Heart left ventricle (tissue), 16 donors: Measurements from ENCODE around the gene ISL2. TPM values are rescaled to one million over a fixed set of nuclear protein-coding genes. Genes with fewer than 3 reads are reported as not detected.

Experiments used
- ATAC-seq, 4 donors: fragments of 200-7000 bp; cut with Tn5 transposase; one replicate each; pipeline ENCODE4 v1.9.1; 2020 to 2022; ENCODE audit warnings: moderate library complexity in 4 of 4, mild to moderate bottlenecking in 3 of 4, moderate number of reproducible peaks in 1 of 4
- DNase-seq, 5 donors: peaks; one replicate each; pipeline ENCODE4 v3.0.0-alpha.2; 2020
- H3K27ac ChIP-seq, 12 donors: fragments of 200-600 bp; sonication (generic) in 4 of 12; one replicate each; pipeline versions ENCODE4 v1.5.0 to v1.8.0; 2016 to 2022; ENCODE audit warnings: mild to moderate bottlenecking in 2 of 12
- H3K27me3 ChIP-seq, 9 donors: fragments of 200-600 bp; sonication (generic) in 2 of 9; one replicate each; pipeline versions ENCODE4 v1.5.1 to v1.8.0; 2016 to 2022; ENCODE audit warnings: mild to moderate bottlenecking in 3 of 9
- H3K36me3 ChIP-seq, 9 donors: fragments of 200-600 bp; sonication (generic) in 2 of 9; one replicate each; pipeline versions ENCODE4 v1.5.0 to v1.8.0; 2018 to 2022; ENCODE audit warnings: mild to moderate bottlenecking in 2 of 9
- H3K4me1 ChIP-seq, 12 donors: fragments of 200-600 bp; sonication (generic) in 4 of 12; one replicate each; pipeline versions ENCODE4 v1.5.0 to v1.8.0; 2016 to 2022; ENCODE audit warnings: mild to moderate bottlenecking in 3 of 12
- H3K4me3 ChIP-seq, 12 donors: fragments of 200-600 bp; sonication (generic) in 4 of 12; one replicate each; pipeline versions ENCODE4 v1.5.0 to v1.8.0; 2017 to 2022; ENCODE audit warnings: mild to moderate bottlenecking in 9 of 12, moderate library complexity in 4 of 12
- H3K9me3 ChIP-seq, 12 donors: fragments of 200-600 bp; sonication (generic) in 4 of 12; one replicate each; pipeline versions ENCODE4 v1.5.0 to v1.8.0; 2016 to 2022; ENCODE audit warnings: mild to moderate bottlenecking in 1 of 12
- POLR2A ChIP-seq, 2 donors: fragments of 450-650 bp; IDR thresholded peaks; one replicate each; pipeline ENCODE4 v1.6.1; 2017; ENCODE audit warnings: antibody characterized with exemption in 2 of 2, mild to moderate bottlenecking in 2 of 2, moderate library complexity in 2 of 2
- WGBS, 4 donors: extraction: QIAGEN DNeasy Blood & Tissue Kit in 2 of 4; methylation state at CpG; one replicate each; pipeline versions ENCODE4 v1.1.5 to v1.1.7; 2013 to 2018; 5-methylcytosine and 5-hydroxymethylcytosine counted together
- intact Hi-C, 10 donors: fragments of 100-400 bp; cut with DNase I; formaldehyde crosslinking; loops; one replicate each; pipeline versions ENCODE4 v1.11.1 to v1.14.2; 2022
- polyA plus RNA-seq, 2 donors: library from polyadenylated mRNA; stranded (reverse); fragments of 200-250 nt; gene quantifications; one replicate each; pipeline ENCODE4 v1.2.3, GENCODE V29; 2013
- total RNA-seq, 9 donors: library from RNA; depleted of rRNA in 2 of 9; stranded (reverse); fragments of >200 nt in 2 of 9; fragmentation: NEBNext Ultra II Directional in 3 of 9; extraction: Animal tissue kit (Norgen Biotek cat#: 25700) in 3 of 9; gene quantifications; one replicate each; pipeline versions ENCODE4 v1.1.0 to v1.2.4, GENCODE V29; 2016 to 2023
- TF ChIP-seq, protein P1 (sequence below), 12 donors: fragments of 200-600 bp; sonication (generic) in 4 of 12; IDR thresholded peaks; one replicate each; pipeline versions ENCODE4 v1.5.0 to v1.8.0; 2018 to 2022; ENCODE audit warnings: antibody characterized with exemption in 12 of 12, mild to moderate bottlenecking in 5 of 12
- donor health status: ischemic (EF 13 %, LVEDD 7.1; RV severe dilation, severe dysfunction).
- donor health status: healthy with polysubstance abuse.
- donor health status: DM: no; HTN: yes; CAD: no.
- donor health status: DM: no; HTN: no; CAD: no.
- donor health status: ischemic (EF 25% LVEDD 6.9; RV normal size, moderate dysfunction).
- donor health status: ischemic (EF 25% LVEDD 5.7; RV mildly dilated, moderate dysfunction).
- donor health status: healthy.
- donor health status: DM: yes; HTN: yes; CAD: no.
- donor health status: ischemic (EF 35%, LVEDD 5.7; RV mildly dilated, moderate dysfunction).
- donor health status: nonischemic (EF 11% LVEDD 7.7; RV severe dilation, severe dysfunction).
- donor health status: DM: yes; HTN: yes; CAD: no.
- donor health status: PGD.
- donor health status: ischemic (EF 29% LVEDD 5.4; RV normal size, mild dysfunction).
- donor health status: nonischemic (EF 23%, LVEDD 6.1; RV moderate dilation, normal function).

ISL2 gene
- total and polyA plus RNA-seq, 11 donors = not detected

DNA sequence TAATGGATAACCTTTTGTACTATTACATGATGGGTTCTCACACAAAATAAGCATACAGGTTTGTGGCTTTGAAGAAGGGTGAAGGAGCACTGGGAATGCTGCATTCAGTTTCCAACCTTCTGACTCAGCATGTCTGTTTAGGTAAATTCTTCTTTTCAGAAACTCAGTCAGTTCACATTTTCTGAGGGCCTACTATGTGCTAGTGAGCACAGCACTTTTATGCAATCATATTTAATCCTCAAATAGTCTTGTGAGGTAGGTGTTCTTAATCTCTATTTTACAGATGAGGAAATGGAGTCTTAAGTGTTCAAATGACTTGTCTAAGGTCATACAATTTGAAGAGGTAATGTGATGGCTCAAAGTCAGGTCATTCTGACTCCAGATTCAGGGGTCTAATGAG is 41.2 kb downstream of the ISL2 start:
- Histone ChIP-seq H3K4me1 (peaks cover 0 to 4% (median 0%) of the 10 kb centered on the region in 12 donors), H3K27ac (no peak overlapping the region), H3K27me3 (no peaks in the 10 kb centered on the region), H3K9me3 (no peaks in the 10 kb centered on the region), H3K4me3 (no peak overlapping the region), H3K36me3 (peaks cover 0 to 39% (median 11%) of the 10 kb centered on the region in 9 donors)
- TF ChIP-seq, protein P1, sequence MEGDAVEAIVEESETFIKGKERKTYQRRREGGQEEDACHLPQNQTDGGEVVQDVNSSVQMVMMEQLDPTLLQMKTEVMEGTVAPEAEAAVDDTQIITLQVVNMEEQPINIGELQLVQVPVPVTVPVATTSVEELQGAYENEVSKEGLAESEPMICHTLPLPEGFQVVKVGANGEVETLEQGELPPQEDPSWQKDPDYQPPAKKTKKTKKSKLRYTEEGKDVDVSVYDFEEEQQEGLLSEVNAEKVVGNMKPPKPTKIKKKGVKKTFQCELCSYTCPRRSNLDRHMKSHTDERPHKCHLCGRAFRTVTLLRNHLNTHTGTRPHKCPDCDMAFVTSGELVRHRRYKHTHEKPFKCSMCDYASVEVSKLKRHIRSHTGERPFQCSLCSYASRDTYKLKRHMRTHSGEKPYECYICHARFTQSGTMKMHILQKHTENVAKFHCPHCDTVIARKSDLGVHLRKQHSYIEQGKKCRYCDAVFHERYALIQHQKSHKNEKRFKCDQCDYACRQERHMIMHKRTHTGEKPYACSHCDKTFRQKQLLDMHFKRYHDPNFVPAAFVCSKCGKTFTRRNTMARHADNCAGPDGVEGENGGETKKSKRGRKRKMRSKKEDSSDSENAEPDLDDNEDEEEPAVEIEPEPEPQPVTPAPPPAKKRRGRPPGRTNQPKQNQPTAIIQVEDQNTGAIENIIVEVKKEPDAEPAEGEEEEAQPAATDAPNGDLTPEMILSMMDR (IDR thresholded peaks at IDR 0.05) = no peak
- no peak for TF ChIP-seq POLR2A (IDR thresholded peaks at IDR 0.05)
- DNase-seq (no peak), ATAC-seq (no peak)
- intact Hi-C loops = no loop called here

DNA sequence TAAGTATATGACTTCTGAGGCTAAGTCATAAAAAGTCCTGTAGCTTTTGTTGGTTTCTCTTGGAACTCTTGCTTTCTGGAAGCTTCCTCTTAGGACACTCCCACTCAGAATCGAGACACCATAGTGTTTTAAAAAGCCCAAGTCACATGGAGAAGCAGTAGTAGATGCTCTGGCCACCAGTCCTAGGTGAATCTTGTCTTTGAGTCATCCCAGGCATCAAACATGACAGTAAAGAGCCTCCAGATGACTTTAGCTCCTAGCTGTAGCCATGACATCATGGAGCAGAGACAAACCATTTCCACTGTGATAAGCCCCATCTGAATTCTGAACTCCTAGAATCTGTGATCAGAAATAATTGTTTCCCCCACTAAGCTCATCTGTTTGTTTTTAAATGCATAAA is 42.1 kb downstream of the ISL2 start:
- ATAC-seq (no peak), DNase-seq (no peak)
- 88 to 97% (median 91%) methylated on average over 1 of the region's 1 CpG for WGBS, 4 donors
- Histone ChIP-seq H3K36me3 (peaks cover 0 to 36% (median 8%) of the 10 kb centered on the region in 9 donors), H3K27me3 (no peaks in the 10 kb centered on the region), H3K4me1 (peaks cover 0 to 4% (median 0%) of the 10 kb centered on the region in 12 donors), H3K9me3 (no peaks in the 10 kb centered on the region), H3K4me3 (no peak overlapping the region), H3K27ac (no peak overlapping the region)
- TF ChIP-seq, protein P1 (IDR thresholded peaks at IDR 0.05) = no peak
- TF ChIP-seq POLR2A (IDR thresholded peaks at IDR 0.05) = no peak
- intact Hi-C loops = no loop called here

DNA sequence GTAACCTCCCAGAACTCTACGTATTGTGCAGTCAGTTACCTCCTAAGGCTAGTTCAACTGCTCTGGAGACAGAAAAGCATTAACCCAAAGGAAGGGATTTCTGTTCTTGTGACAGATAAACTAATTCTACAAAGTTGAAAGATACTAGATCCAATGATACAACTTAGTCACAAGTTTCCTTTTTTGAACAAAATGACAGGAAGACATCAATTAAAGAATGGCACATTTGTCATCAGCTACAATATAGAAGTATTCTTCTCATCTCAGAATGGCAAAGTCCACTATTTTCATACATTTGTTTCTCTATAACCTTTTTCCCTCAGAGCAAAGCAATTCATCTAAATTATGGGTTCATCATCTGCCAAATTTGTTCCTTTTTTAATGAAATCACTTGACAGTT is 43.7 kb downstream of the ISL2 start:
- no peak overlapping the region for H3K4me3 ChIP-seq
- ATAC-seq = no peak
- H3K27ac ChIP-seq = no peak overlapping the region
- H3K36me3 ChIP-seq = peaks cover 0 to 24% (median 8%) of the 10 kb centered on the region in 9 donors
- H3K27me3 ChIP-seq = no peaks in the 10 kb centered on the region
- DNase-seq = no peak
- 97 to 100% (median 99%) methylated on average over 1 of the region's 1 CpG for WGBS, 4 donors
- intact Hi-C loops = no loop called here
- no peaks in the 10 kb centered on the region for H3K9me3 ChIP-seq
- TF ChIP-seq, protein P1 (IDR thresholded peaks at IDR 0.05) = no peak
- TF ChIP-seq POLR2A (IDR thresholded peaks at IDR 0.05) = no peak
- H3K4me1 ChIP-seq = peaks cover 0 to 4% (median 0%) of the 10 kb centered on the region in 12 donors

DNA sequence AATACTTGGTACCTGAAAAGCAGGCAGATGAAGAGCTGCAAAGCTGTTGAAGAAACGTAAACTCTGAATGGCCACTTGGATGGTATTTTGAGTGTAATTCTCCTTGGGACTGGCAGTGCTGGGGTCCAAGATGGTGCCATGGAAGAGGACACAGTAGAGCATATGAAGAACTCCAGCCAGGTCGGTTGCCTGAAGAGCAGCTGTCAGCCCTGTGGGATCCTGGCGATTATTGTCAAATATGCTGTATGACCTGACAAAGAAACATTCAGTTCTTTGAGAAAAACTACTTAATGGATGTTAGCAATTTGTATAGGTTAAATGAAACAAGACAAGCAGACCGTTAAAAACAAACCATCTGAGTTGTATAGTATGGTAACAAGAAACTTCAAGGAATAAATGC is 44.8 kb downstream of the ISL2 start:
- H3K4me1 ChIP-seq = no peaks in the 10 kb centered on the region
- H3K27me3 ChIP-seq = no peaks in the 10 kb centered on the region
- TF ChIP-seq POLR2A (IDR thresholded peaks at IDR 0.05) = no peak
- H3K27ac ChIP-seq = no peak overlapping the region
- H3K4me3 ChIP-seq = no peak overlapping the region
- H3K9me3 ChIP-seq = no peaks in the 10 kb centered on the region
- 95 to 98% (median 98%) methylated on average over 4 of the region's 4 CpGs for WGBS, 4 donors
- ATAC-seq (no peak), DNase-seq (no peak)
- intact Hi-C loops = no loop called here
- H3K36me3 ChIP-seq = peaks cover 0 to 17% (median 3%) of the 10 kb centered on the region in 9 donors

DNA sequence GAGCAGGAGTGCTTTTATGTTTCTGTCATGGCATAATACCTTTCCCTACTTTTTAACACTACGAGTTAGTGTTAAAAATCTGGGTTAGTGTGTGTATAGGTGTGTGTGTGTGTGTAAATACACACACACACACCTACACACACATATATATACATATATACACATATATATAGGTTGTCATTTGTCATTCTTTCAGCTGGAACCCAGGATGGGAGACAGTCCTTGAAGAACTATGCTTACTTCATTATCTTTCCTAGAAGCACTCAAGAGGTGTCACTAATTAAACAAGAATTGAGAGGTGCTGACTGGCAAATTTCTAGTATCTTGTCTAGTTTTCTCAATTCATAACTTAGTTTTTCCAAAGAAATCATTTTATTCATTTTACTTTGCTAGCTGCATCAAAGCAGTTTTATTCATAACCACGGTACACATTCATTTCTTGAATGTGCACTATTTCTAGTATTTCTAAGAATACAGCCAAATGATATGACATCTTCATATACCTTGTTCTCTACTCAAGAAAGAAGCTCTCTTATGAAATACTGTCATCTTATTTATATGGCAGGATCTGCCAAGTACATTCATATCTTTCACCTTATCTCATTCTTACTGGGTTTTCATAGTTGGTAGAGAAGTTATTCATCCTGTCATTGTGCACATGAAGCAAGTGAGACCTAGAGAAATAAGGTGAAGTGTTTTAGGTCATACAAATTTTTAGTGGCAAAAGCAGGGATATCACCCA is 46.6 kb downstream of the ISL2 start:
- no peak overlapping the region for H3K4me3 ChIP-seq
- no peak for DNase-seq
- no peaks in the 10 kb centered on the region for H3K27me3 ChIP-seq
- no peak overlapping the region for H3K27ac ChIP-seq
- intact Hi-C loops = no loop called here
- peaks cover 0 to 17% (median 3%) of the 10 kb centered on the region in 9 donors for H3K36me3 ChIP-seq
- H3K9me3 ChIP-seq = no peaks in the 10 kb centered on the region
- 96 to 99% (median 97%) methylated on average over 2 of the region's 2 CpGs for WGBS, 4 donors
- TF ChIP-seq POLR2A (IDR thresholded peaks at IDR 0.05) = no peak
- TF ChIP-seq, protein P1 (IDR thresholded peaks at IDR 0.05) = no peak
- H3K4me1 ChIP-seq = no peaks in the 10 kb centered on the region
- ATAC-seq = no peak
